ENCODE data around the gene SKAP1.

DNA sequence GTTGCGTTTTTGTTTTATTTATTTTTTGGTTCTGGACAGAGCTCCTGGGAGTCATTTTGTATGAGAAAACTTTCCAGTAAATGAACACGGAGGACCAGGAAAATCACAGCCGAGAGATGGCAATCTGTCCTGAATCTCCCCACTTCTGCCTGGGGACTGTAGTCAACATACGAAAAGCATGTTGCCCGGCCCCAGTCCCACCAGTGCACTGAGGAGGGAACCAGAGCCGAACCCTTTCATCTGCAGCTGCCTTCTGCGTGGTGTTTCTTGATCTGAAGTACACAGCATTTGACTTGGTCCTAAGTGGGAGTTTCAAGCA, 303.5 kb downstream of the SKAP1 start:
- TF ChIP-seq POLR2AphosphoS5 (IDR thresholded peaks at IDR 0.05; ENCODE audit: borderline replicate concordance, low read depth, low read length), result no peak
- no peak for TF ChIP-seq EZH2 (IDR thresholded peaks at IDR 0.05)

All from SK-N-MC (cell line).